ENCODE data around the gene SNTG2. TPM values are rescaled to one million over a fixed set of nuclear protein-coding genes. Genes with fewer than 3 reads are reported as not detected.

Gene SNTG2
- total and polyA plus RNA-seq, 2 donors (not counting 1 experiment from before 2014, with no cell fraction given), result 0.06 TPM; not detected in 1

DNA sequence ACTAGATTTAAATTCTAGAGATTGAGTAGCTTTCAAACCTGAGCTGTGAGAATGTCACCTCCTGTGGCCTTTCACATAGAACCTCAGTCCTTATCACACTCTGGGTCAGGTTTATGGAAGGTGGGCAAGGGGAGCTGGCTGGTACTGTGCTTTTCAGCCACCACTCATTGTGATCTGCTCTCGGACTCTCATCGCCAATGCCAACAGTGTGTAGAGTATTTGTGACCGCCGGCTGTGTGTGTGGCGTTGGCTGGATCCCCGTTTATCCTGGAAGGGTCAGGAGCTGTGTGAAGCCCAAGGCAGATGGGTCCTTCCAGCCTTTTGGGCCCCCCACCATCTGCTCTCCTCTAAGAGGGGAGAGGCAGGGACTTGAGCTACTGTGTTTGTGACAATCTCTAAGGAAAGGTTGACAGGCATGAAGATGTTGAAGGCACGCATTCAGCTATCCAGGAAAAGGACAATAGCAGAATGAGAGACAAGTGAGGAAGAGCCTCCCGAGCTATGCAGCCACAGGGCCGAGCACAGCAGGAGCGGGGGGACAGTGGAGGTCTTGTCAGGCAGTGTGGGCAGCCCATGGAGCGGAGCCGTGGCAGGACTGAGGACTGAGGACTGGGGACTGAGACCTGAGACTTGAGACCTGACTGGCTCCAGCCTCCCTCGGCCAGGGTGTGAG lies 355.5 kb downstream of the SNTG2 start:
- Histone ChIP-seq H3K9me3 (ENCODE audit: control insufficient read depth, insufficient read depth, low read depth, low read length) (no peaks in the 10 kb centered on the region), H3K27me3 (ENCODE audit: control insufficient read depth, insufficient read depth, low read length) (no peaks in the 10 kb centered on the region), H3K36me3 (ENCODE audit: control insufficient read depth, insufficient read depth, low read length) (no peaks in the 10 kb centered on the region), H3K4me1 (ENCODE audit: control insufficient read depth, extremely low read depth, insufficient read depth, low read length) (no peaks in the 10 kb centered on the region), H3K27ac (ENCODE audit: insufficient read depth, low read length) (no peak overlapping the region), H3K79me2 (ENCODE audit: control insufficient read depth, insufficient read depth, low read length) (no peaks in the 10 kb centered on the region), H3K9ac (ENCODE audit: insufficient read depth, low read length) (no peak overlapping the region), H4K20me1 (ENCODE audit: control insufficient read depth, extremely low read depth, insufficient read depth, low read length) (no peaks in the 10 kb centered on the region), H3K4me3 (replicated peaks in 1 of 4; ENCODE audit: control extremely low read depth in 1 of 4, insufficient read depth in 1 of 4, low read depth in 3 of 4, low read length in 4 of 4) (no peak overlapping the region), H3K4me2 (ENCODE audit: extremely low read depth, insufficient read depth, low read length) (no peak overlapping the region), H2AFZ (ENCODE audit: low read length) (no peak overlapping the region)
- TF ChIP-seq, protein P1, sequence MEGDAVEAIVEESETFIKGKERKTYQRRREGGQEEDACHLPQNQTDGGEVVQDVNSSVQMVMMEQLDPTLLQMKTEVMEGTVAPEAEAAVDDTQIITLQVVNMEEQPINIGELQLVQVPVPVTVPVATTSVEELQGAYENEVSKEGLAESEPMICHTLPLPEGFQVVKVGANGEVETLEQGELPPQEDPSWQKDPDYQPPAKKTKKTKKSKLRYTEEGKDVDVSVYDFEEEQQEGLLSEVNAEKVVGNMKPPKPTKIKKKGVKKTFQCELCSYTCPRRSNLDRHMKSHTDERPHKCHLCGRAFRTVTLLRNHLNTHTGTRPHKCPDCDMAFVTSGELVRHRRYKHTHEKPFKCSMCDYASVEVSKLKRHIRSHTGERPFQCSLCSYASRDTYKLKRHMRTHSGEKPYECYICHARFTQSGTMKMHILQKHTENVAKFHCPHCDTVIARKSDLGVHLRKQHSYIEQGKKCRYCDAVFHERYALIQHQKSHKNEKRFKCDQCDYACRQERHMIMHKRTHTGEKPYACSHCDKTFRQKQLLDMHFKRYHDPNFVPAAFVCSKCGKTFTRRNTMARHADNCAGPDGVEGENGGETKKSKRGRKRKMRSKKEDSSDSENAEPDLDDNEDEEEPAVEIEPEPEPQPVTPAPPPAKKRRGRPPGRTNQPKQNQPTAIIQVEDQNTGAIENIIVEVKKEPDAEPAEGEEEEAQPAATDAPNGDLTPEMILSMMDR (conservative IDR thresholded peaks at IDR 0.05 in 1 of 2, IDR thresholded peaks at IDR 0.05 in 1 of 2; ENCODE audit: low read depth in 1 of 2, low read length in 2 of 2), result no peak
- TF ChIP-seq EZH2 (IDR thresholded peaks at IDR 0.05; ENCODE audit: low read length, missing control alignments), result no peak
- no peak for DNase-seq (ENCODE audit: low read depth in 2 of 2)

DNA sequence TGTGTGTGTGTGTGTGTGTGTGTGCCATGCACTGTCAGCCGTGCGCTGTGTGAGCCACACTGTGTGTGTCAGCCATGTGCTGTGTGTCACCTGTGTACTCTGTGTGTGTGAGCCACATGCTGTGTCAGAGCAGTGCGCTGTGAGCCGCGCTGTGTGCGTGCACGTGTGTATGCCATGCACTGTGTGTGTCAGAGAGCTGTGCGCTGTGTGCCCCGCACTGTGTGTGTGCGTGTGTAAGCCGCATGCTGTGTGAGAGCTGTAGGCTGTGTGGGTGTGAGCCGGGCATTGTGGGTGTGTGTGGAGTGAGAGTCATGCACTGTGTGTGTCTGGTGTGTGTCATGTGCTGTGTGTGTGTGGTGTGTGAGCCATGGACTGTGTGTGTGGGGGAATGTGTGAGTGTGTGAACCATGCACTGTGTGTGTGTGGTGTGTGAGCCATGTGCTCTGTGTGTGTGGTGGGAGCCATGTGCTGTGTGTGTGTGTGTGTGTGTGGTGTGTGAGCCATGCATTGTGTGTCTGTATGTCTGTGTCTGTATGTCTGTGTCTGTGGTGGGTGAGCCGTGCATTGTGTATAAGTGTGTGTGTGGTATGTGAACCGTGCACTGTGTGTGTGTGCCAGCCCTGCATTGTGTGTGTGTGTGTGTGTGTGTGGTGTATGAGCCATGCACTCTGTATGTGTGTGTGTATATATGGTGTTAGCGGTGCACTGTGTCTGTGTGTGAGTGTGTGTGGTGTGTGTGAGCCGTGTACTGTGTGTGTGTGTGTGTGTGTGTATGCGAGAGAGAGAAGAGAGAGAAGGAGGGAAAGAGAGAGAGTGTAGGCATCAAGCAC lies 356.3 kb downstream of the SNTG2 start:
- no peaks in the 10 kb centered on the region for H3K79me2 ChIP-seq (ENCODE audit: control insufficient read depth, insufficient read depth, low read length)
- H3K27me3 ChIP-seq (ENCODE audit: control insufficient read depth, insufficient read depth, low read length), result no peaks in the 10 kb centered on the region
- no peak overlapping the region for H2AFZ ChIP-seq (ENCODE audit: low read length)
- no peak for TF ChIP-seq EZH2 (IDR thresholded peaks at IDR 0.05; ENCODE audit: low read length, missing control alignments)
- TF ChIP-seq, protein P1 (conservative IDR thresholded peaks at IDR 0.05 in 1 of 2, IDR thresholded peaks at IDR 0.05 in 1 of 2; ENCODE audit: low read depth in 1 of 2, low read length in 2 of 2), result no peak
- no peaks in the 10 kb centered on the region for H3K4me1 ChIP-seq (ENCODE audit: control insufficient read depth, extremely low read depth, insufficient read depth, low read length)
- H3K4me2 ChIP-seq (ENCODE audit: extremely low read depth, insufficient read depth, low read length), result no peak overlapping the region
- H3K27ac ChIP-seq (ENCODE audit: insufficient read depth, low read length), result no peak overlapping the region
- no peaks in the 10 kb centered on the region for H3K36me3 ChIP-seq (ENCODE audit: control insufficient read depth, insufficient read depth, low read length)
- H4K20me1 ChIP-seq (ENCODE audit: control insufficient read depth, extremely low read depth, insufficient read depth, low read length), result no peaks in the 10 kb centered on the region
- no peak overlapping the region for H3K4me3 ChIP-seq (replicated peaks in 1 of 4; ENCODE audit: control extremely low read depth in 1 of 4, insufficient read depth in 1 of 4, low read depth in 3 of 4, low read length in 4 of 4)
- no peak overlapping the region for H3K9ac ChIP-seq (ENCODE audit: insufficient read depth, low read length)
- no peak for DNase-seq (ENCODE audit: low read depth in 2 of 2)
- no peaks in the 10 kb centered on the region for H3K9me3 ChIP-seq (ENCODE audit: control insufficient read depth, insufficient read depth, low read depth, low read length)

DNA sequence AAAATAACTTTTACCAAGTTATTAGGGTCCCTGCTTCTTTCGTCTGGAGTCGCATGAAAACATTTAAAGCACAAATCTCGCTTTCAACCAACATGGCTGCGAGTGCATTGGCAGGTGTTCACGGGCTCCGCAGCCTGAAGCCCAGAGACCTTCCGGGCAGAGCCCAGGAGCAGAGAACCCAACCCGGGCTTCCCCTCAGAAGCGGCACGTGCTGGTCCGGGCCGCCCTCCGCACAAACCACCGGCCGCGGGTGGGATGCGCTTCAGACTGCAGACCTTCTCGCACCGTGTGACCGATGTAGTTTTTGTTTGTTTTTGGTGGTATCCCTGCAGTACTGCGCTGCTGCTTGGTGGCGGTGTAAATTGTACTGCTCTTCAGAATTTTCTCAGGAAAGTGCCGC lies 357.0 kb downstream of the SNTG2 start:
- H3K79me2 ChIP-seq (ENCODE audit: control insufficient read depth, insufficient read depth, low read length), result no peaks in the 10 kb centered on the region

More for the DNA sequence above, 357.0 kb downstream of the SNTG2 start:
- Histone ChIP-seq H3K27me3 (ENCODE audit: control insufficient read depth, insufficient read depth, low read length) (no peaks in the 10 kb centered on the region), H3K36me3 (ENCODE audit: control insufficient read depth, insufficient read depth, low read length) (no peaks in the 10 kb centered on the region), H3K4me1 (ENCODE audit: control insufficient read depth, extremely low read depth, insufficient read depth, low read length) (no peaks in the 10 kb centered on the region), H2AFZ (ENCODE audit: low read length) (no peak overlapping the region), H4K20me1 (ENCODE audit: control insufficient read depth, extremely low read depth, insufficient read depth, low read length) (no peaks in the 10 kb centered on the region), H3K4me2 (ENCODE audit: extremely low read depth, insufficient read depth, low read length) (no peak overlapping the region), H3K27ac (ENCODE audit: insufficient read depth, low read length) (no peak overlapping the region), H3K9me3 (ENCODE audit: control insufficient read depth, insufficient read depth, low read depth, low read length) (no peaks in the 10 kb centered on the region), H3K4me3 (replicated peaks in 1 of 4; ENCODE audit: control extremely low read depth in 1 of 4, insufficient read depth in 1 of 4, low read depth in 3 of 4, low read length in 4 of 4) (no peak overlapping the region), H3K9ac (ENCODE audit: insufficient read depth, low read length) (no peak overlapping the region)
- DNase-seq (ENCODE audit: low read depth in 2 of 2), result no peak
- TF ChIP-seq, protein P1 (conservative IDR thresholded peaks at IDR 0.05 in 1 of 2, IDR thresholded peaks at IDR 0.05 in 1 of 2; ENCODE audit: low read depth in 1 of 2, low read length in 2 of 2), result no peak
- no peak for TF ChIP-seq EZH2 (IDR thresholded peaks at IDR 0.05; ENCODE audit: low read length, missing control alignments)
